HG02970 (cell line): ENCODE measurements around the gene FHL2.

ENCODE experiments used
- ATAC-seq: cut with Tn5 transposase; IDR thresholded peaks from one replicate; pipeline ENCODE4 v1.9.1; 2021; ENCODE audit warnings: mild to moderate bottlenecking, moderate library complexity, moderate number of reproducible peaks; ENCODE audit not compliant: unreplicated experiment, low FRiP score

The FHL2 gene

DNA sequence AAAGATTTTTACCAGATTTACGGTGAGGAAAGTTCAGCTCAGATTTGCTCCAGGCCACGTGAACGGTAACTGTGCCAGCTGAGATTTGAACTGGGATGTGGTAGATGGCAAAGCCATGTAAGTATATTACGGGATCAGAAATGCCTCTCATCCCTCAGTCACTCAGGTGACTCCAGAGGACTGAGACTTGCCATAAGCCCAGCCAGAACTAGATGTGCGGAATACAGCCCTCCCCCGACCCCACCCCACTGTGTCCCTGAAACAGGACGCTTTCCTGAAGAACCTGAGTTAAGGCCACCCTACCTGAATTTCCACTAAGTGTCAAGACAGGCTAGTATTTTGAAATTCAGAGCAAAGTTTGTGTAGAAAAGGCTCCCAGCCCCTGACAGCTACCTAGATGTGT is 1.3 kb upstream of the FHL2 start:
- ATAC-seq = no peak

DNA sequence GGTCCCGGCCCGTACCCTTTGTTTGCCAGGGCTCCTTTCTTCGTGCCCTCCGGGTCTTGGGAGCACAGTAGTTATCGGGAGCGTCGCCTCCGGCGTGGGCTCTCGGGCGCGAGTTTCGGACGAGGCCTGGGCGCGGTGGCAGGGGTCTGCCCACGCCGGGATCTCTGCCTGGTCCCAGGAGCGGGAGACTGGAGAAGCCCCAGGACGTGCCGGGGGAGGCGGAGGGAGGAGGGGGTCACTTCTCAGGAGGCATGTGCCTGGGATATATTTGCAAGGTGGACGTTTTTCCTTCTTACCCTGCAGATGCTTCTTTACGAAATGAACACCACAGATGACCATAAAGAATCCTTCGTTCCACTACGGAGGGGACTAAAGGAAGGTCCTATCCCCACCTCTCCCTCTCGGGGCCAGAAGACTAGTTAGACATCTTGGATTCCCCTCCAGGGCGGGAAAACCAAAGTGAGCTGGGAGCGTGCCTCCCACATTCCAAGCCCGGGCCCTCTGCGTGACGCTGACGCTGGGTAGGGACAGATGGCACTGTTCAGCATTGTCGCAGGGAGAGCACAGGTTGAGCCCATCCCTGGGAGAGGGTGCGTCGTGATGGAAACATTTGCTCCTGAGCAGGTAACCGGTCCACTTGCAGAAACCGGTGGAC is 483 bp upstream of the FHL2 start:
- ATAC-seq = no peak

DNA sequence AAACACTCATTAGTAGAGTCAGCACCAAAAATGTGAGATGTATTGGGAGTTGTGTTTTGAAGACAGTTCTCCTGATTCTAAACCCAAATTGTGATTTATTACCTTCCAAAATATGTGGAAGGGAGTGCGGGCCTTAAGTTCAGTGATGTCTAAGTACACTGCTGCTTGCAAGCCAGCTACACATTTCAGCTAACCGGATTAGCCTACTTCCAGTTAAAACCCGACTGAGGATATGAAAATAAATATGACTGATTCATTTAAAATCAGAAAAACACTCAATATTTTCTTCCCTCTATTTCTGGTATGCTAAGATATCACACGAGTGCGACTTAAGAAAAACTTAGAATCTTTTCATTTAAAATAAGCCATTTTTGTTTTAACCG is 907 bp downstream of the FHL2 start:
- ATAC-seq = no peak

DNA sequence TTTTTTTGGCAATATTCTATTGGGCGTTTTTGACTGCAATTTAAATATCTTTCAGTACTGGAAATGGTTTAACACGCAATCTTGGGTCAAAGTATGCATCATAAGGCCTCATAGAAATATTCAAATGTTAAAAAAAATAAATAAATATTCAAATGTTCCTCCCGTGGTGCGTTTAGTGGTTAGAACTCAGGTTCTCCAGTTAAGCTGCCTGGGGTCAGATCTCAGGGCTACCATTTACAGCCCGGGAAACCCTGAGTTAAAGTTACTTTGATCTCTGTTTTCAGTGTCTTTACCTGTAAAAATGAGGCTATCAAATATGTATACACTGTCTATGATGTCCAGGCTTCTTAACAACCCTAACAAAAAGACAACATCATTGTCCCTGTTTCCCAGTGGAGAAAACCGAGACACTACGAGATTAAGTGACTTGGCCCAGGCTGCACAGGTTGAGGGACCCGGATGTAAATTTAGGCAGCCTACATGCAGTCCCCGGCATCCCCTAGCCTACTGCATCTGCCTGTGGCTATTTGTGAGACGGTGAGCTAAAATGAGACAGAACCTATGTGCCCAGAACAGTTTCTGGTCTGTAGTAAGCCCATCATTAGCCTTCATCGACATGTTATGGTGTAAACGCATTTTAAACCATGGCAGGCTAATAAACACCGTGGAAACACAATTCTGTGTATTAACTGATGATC is 1.7 kb downstream of the FHL2 start:
- no peak for ATAC-seq

DNA sequence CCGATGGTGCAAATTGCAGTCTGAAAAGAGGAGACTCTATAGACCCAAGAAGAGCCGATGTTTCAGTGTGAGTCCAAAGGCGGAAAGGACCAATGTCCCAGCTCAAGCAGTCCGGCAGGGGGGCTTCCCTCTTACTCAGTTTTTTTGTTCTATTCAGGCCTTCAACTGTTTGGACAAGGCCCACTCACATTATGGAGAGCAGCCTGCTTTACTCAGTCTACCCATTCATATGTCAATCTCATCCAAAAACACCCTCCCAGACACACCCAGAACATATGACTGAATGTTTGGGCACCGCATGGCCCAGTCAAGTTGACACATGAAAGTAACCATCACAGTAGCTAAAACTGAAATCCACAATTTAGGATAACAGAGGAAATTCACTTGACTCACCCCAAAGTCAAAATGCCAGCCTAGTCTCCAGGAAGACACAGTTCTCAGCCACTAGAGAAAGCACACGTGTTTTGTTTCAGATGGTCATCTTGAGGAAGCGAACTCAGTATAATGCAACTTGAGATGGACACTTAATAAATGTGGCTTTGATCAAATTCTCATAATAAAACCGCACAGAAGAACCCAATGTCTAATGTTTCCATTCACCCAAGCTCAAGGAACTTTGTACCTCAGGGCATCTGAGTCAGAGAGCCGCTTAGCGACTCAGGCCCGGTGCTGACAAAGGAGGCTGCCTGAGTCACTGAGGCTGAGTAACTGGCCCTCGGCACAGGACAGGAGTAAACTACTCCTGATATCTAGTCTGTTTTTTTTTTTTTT is 2.4 kb downstream of the FHL2 start:
- no peak for ATAC-seq

DNA sequence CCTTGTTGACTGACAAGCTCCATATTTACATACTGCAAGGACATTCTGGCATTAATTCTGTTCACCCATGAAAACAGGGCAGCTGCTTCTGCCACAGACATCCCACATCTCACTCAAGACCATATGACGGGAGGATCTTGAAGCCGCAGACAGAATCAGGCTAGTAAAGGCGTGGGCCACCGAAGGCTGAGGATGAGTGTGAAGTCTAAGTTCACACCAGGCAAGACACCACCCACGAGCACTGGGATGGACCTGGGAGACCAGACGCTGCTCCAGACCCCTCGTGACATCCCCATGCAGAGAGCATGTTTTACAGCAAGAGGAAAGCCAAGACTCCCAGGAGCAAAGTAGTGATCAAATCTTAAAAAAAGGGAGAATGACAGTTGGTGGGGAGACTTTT is 3.2 kb downstream of the FHL2 start:
- ATAC-seq = no peak

DNA sequence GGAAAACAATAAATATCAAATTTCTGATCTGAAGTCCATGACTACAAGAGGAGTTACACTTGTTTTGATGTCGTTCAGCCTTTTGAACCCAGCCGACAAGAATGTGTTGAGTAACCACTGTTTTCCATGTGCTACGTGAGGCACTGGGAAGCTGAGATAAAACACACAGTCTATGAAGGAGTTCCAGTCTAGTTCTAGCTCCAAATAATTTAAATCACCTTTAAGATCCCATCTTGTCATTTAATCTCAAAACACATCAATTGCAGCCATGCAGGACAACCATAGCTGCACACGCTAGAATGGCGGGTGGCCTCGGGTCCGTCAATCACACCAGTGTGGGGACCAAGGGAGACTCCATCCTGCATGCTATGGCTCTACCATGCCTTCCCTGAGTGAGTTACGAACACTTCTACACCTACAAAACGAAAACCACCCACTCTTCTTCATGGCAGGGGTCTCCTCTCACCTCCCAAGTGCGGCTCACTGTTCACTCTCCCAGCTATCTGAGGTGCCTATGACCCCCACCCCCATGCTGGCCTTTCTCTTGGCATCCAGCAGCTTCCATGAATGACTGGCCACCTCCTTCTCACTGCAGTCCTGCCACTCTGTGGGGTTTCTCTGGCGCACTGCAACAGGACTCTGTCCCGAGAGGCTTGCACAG is 3.8 kb downstream of the FHL2 start:
- ATAC-seq = no peak

DNA sequence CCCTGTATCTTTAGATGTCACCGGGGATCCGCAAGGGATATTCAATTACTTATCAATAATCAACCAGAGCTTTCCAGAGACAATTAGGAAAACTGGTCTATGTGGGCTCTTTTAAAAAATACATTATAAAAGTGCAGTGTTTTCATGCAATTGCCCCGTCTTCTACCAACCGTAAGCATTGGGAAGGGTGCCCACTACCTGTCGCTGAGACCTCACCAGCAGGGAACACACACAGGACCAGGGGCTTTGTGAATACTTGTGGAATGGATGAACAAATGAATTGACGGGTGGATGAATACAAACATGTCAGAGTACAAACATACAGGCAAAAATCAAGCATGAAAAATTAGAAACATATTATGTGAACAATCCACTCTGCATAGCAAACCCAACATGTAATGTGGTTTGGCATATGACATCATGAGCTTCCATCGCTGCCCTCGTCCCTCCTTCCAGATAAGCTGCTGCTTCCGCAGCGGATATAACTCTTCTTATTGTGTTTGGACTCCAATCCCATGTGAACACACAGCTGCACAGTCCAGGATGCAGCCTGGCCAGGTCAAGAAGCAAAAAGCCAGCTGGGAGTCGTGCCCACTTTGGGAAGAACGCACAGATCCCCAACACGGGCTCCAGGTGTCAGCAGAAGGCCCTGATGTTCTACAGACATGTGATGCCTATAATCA is 5.3 kb downstream of the FHL2 start:
- ATAC-seq = no peak

DNA sequence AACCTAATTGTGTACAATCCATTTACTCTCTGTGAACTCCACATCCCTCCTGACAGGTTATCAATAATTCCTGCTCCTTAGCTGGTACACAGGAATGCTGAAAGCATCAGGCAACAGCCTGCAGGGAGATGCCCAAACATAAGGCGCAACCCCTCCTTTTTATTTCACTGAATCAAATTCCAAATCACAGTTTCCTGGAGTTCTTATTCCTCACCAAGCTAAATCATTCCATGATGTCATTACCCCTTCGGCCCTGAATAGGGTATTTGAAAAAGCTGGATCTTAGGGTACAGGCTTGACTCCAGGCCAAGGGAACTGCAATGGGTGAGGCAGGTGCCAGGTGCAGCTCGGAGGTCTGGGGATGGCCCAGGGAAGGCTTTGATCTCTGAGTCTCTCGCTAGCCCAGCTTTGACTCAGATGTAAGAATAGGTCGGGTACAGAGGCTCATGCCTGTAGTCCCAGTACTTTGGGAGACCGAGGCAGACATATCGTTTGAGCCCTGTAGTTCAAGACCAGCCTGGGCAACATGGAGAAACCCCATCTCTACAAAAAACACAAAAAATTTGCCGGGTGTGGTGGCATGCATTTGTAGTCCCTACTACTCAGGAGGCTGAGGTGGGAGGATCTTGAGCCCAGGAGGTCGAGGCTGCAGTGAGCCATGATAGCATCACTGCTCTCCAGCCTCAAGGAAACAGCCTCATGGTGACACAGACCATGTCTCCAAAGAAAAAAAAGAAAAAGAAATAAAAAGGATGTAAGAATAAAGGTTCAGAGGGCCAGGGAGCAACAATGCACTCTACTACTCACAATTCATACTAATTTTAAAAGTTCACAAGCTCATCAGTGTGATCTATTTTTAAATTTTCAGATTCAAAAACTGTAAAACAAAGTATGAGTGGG is 6.8 kb downstream of the FHL2 start:
- ATAC-seq = no peak

DNA sequence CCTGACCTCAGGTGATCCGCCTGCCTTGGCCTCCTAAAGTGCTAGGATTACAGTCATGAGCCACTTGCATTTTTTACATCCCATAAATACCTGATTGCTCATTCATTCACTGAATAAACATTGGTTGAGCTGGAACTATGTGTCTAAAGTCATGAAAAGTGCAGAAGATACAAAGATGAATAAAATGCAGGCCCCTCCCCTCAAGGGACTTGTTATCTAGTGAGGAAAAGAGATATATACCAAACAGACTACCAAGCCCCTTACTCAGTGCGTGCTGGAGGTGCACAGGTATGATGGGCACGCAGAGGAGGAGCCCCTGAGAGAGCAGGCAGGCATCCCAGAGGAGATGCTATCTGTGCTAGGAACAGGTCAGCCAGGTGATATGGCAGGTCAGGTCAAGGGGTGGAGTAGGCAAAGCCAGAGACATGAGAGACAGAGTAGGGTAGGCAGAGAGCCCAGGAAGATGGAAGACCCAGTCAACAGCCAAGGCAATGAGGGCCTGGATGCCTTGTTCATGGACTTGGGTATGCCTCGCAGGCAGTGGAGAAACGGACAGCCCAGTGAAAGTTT is 7.7 kb downstream of the FHL2 start:
- ATAC-seq = no peak

DNA sequence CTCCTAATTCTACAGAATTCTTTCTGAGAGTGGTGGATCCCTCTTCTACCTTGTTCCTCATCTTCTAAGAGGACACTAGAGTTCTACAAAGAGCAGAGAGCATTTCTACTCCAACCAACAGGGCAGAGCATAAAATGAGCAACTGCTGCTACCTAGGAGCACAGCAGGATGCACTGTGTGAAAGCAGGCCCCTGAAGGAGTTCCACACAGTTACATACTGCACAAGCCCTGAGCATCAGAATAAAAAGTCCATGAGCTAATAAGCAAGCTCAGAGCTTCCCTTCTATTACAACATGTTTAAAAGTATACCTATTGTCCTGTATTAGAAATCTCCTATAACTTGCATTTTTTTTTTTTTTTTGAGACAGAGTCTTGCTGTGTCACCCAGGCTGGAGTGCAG is 8.4 kb downstream of the FHL2 start:
- ATAC-seq = no peak

DNA sequence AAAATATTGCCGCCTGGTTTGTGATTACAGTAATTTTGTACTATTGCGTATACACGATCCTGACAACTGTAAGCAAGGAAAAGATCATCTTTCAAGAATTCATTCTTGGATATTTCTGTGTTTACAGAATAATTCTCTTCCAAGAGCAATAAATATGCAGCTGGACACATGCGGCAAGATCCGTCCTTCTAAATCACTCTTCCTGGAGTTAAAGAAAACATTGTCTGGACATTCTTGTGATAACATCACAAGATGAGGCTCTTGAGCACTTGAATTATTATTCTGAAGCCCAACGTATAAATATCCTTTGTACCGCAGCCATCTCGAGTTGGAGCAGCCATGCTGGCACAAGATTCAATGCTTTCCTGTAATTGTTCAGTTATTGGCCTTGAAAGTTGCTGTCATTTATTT is 9.9 kb downstream of the FHL2 start:
- no peak for ATAC-seq

DNA sequence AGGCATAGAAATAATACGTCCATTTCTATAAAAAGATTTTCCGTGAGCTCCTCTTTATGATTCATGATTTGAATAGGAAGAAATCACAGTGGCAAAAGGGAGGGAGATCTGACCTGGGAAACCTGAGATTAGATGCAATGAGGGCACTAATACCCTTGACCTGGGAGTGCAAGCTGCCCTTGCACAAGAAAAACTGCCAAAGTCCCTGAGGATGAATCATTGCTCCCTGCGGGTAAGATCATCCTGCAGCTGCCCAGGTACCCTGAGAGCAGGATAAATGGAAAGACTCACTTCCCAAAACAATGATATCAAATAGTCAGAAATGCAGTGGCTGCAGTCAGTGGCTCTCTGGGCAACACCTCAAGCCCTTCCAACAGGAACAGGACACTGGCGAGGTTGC is 11.6 kb downstream of the FHL2 start:
- no peak for ATAC-seq

DNA sequence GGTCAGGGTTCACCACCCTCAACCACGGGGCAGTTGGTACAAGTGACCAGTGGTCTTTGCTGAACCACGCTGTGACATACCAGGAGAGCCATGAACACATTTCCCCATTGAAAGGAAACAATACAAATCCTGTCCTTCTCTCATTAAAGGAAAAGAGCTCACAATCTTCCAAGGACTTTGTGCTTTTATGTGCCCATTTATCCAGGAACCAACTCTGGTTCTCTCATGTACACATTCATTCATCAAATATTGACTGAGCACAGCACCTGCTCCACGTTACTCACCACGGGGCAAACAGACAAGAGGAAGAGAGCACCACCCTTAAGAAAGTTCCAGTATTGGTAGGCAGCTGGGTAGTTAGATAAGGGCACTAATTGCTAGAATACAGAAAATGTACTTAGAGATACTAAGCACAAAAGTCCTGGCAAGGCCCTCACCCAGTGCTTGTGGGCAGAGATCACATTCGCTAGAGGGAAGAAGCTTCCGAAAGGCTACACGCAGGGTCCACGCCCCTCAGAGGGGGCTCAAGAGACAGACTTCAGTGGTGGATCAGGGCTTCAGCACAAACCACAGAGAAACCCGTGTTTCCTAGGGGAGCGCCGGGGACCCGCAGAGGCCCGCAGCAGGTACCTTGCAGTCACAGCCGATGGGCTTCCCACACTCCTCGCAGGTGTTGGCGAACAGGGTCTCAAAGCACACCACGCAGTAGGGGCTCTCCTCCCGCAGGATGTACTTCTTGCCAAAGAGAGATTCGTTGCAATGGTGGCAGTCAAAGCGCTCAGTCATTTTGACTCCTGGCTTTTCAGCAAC is 12.9 kb downstream of the FHL2 start:
- no peak for ATAC-seq

DNA sequence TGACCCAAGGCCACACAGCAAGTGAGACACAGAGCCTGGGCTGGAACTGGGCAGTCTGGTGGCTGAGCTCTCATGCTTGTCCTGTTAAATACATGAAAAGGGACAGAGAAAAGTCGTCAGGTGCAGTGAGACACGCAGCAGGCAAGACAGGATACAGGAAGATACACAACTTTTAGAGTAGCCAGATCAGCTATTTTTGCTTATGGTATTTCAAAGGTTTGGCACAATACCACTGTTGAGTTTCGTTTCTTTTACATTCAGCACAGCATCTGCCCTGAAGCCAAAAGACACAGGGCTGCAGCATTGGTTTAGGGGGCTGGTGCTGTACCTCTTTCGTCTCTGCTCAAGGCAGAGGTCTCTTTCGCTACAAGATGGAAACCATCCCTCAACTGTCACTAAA is 14.0 kb downstream of the FHL2 start:
- ATAC-seq = no peak

DNA sequence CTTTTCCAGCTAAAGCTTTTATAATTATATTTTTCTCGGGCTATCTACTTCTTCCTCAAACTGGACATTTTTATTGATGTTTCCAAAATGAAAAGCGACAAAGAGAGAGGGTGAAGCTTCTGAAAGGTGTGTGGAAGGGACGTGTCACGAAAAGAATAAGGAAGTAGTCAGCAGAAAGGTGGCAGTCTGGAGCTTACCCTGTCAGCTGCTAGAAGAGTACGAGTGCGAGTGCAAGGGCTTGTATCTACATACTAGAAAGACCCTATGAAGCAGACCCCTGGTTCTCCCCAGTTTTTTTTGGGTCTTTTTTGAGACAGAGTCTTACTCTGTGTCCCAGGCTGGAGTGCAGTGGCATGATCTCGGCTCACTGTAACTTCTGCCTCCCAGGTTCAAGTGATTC is 14.6 kb downstream of the FHL2 start:
- no peak for ATAC-seq

DNA sequence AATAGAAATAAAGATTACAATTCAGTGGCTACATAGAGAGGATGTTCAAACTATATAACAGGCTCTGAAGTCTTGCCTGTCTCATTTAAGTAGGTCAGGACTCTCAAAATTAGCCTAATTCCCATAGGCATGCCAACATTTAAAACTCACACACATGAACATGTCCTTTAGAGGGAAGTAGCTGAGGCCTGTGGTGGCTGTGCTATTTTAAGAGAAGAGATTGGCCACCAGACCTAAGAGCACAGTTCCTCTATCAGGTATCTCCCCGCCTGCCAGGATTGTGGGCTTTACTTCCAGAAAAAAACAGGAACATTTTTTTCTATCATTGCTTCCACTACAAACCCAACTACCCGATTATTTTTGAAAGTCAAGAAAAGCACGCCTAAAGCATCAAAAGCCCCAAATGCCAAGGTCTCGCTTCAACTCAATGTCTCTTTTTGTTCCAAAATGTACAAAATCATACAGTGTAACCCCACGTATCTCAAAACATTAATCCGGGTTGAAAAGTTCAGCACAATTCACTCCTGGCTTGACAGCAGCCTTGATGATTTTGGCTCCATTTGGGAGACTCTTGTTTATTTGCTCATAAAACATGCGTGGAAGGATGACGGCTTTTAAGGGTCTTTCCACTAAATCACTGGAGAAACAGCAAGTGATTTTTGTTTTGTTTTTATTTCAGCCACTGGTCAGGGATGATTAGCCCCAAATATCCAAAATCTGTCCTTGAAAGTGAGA is 15.3 kb downstream of the FHL2 start:
- no peak for ATAC-seq

DNA sequence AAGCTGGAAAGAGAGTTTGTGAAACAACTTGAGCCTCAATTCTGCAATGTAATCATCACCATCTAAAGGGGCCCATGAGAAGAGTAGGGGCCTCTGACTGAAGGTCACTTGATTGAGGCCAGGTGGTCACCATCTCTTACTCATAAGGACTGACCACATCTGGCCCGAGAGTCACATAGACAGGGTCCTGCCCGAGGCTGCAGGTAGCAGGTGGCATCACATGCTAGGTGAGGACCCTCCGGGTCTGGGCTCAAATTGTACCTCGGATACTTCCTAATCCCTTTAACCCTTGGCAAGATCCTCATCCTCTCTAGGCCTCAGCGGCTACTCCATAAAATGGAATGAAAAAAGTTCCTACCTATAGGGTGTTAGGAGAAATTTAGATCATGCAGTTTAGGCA is 16.7 kb downstream of the FHL2 start:
- ATAC-seq = no peak
